Fibroblast of skin of right quadriceps (primary cell): ENCODE results near the gene CLN5.
"Not testable (repeated sequence)": the region's sequence is repeated elsewhere in the genome, so short reads cannot be mapped to it uniquely, and the experiment has no call there.

Experiments
- DNase-seq: peaks from one replicate; pipeline ENCODE4 v3.0.0-alpha.2; 2013

CLN5 gene

GRCh38 chr13:76991796-76992547 lies at the start of gene CLN5:
Gene CLN5, plus strand, starts transcription at chr13:76992081. Its CDS starts 18 bp downstream, at chr13:76992099.
- peak; percentile 91 for DNase-seq

GRCh38 chr13:76942363-76942762 lies 49.5 kb upstream of the CLN5 start:
- no peak for DNase-seq

GRCh38 chr13:76943646-76944045 lies 48.2 kb upstream of the CLN5 start:
- DNase-seq: no peak

- peak; percentile 62 for DNase-seq
Observed at GRCh38 chr13:76944456-76944855, 47.4 kb upstream of the CLN5 start.

GRCh38 chr13:76948149-76948548 lies 43.7 kb upstream of the CLN5 start, which contains the start of gene ACOD1:
Gene ACOD1, plus strand, starts transcription at chr13:76948511. Its CDS starts 48 bp downstream, at chr13:76948559.
- DNase-seq: no peak

- no peak for DNase-seq
Observed at GRCh38 chr13:76950101-76950500, 41.8 kb upstream of the CLN5 start.

- DNase-seq: no peak
Observed at GRCh38 chr13:76953968-76954367, 37.9 kb upstream of the CLN5 start.

GRCh38 chr13:76954538-76954937 lies 37.3 kb upstream of the CLN5 start:
- no peak for DNase-seq

- DNase-seq: no peak
Observed at GRCh38 chr13:76955193-76955592, 36.7 kb upstream of the CLN5 start.

GRCh38 chr13:76955661-76956060 lies 36.2 kb upstream of the CLN5 start:
- no peak for DNase-seq

- DNase-seq: no peak
Observed at GRCh38 chr13:76958841-76959432, 32.9 kb upstream of the CLN5 start.

- DNase-seq: not testable (repeated sequence)
Observed at GRCh38 chr13:76959734-76960133, 32.1 kb upstream of the CLN5 start.

GRCh38 chr13:76965759-76966421 lies 26.0 kb upstream of the CLN5 start:
- peak; percentile 78 for DNase-seq

GRCh38 chr13:76967031-76967430 lies 24.9 kb upstream of the CLN5 start:
- DNase-seq: no peak

- no peak for DNase-seq
Observed at GRCh38 chr13:76968041-76968440, 23.8 kb upstream of the CLN5 start.

GRCh38 chr13:76969488-76970365 lies 22.2 kb upstream of the CLN5 start:
- DNase-seq: no peak

GRCh38 chr13:76971215-76971614 lies 20.7 kb upstream of the CLN5 start:
- no peak for DNase-seq

- no peak for DNase-seq
Observed at GRCh38 chr13:76971851-76972829, 19.7 kb upstream of the CLN5 start.

GRCh38 chr13:76973920-76974617 lies 17.8 kb upstream of the CLN5 start:
- no peak for DNase-seq

GRCh38 chr13:76974618-76974975 lies 17.3 kb upstream of the CLN5 start:
- DNase-seq: no peak

GRCh38 chr13:76975863-76976262 lies 16.0 kb upstream of the CLN5 start:
- DNase-seq: no peak
